H9 (cell line): ENCODE measurements around the gene HAGHL. TPM values are rescaled to one million over a fixed set of nuclear protein-coding genes. Genes with fewer than 3 reads are reported as not detected.

Experiments
- DNase-seq: peaks from one replicate; pipeline ENCODE4 v3.0.0-alpha.2; 2017
- H2AFZ ChIP-seq: one replicate; pipeline ENCODE4 v1.6.1; 2013; ENCODE audit warnings: mild to moderate bottlenecking, low read length, control low read depth, moderate library complexity
- H2AK5ac ChIP-seq: 2 replicates; pipeline ENCODE4 v1.6.1; 2013; ENCODE audit warnings: low read length, control low read depth, mixed read lengths; ENCODE audit not compliant: insufficient read length
- H2BK120ac ChIP-seq: one replicate; pipeline ENCODE4 v1.6.1; 2013; ENCODE audit warnings: low read depth, mild to moderate bottlenecking, low read length, control low read depth, inconsistent platforms; ENCODE audit not compliant: poor library complexity, severe bottlenecking
- H2BK12ac ChIP-seq: 2 replicates; pipeline ENCODE4 v1.6.1; 2013; ENCODE audit warnings: low read length, control low read depth, mixed read lengths, low read depth; ENCODE audit not compliant: insufficient read length
- H2BK15ac ChIP-seq: 2 replicates; pipeline ENCODE4 v1.6.1; 2013; ENCODE audit warnings: low read depth, low read length, control low read depth
- H2BK20ac ChIP-seq: one replicate; pipeline ENCODE4 v1.6.1; 2013; ENCODE audit warnings: low read depth, mild to moderate bottlenecking, low read length, control low read depth, inconsistent platforms; ENCODE audit not compliant: poor library complexity, severe bottlenecking
- H2BK5ac ChIP-seq: 2 replicates; pipeline ENCODE4 v1.6.1; 2013; ENCODE audit warnings: low read length, control low read depth, mixed read lengths; ENCODE audit not compliant: insufficient read length
- H3K14ac ChIP-seq: 2 replicates; pipeline ENCODE4 v1.6.1; 2013; ENCODE audit warnings: low read length, control low read depth; ENCODE audit not compliant: insufficient read depth
- H3K18ac ChIP-seq: 2 replicates; pipeline ENCODE4 v1.6.1; 2013; ENCODE audit warnings: low read depth, mild to moderate bottlenecking, mixed read lengths, low read length, control low read depth; ENCODE audit not compliant: insufficient read length
- H3K23ac ChIP-seq: 2 replicates; pipeline ENCODE4 v1.6.1; 2013; ENCODE audit warnings: low read length, control low read depth, mixed read lengths, low read depth; ENCODE audit not compliant: insufficient read length
- H3K23me2 ChIP-seq: 2 replicates; pipeline ENCODE4 v1.6.1; 2013; ENCODE audit warnings: low read depth, mild to moderate bottlenecking, mixed read lengths, low read length, control low read depth; ENCODE audit not compliant: insufficient read length, poor library complexity, severe bottlenecking
- H3K27ac ChIP-seq: 2 replicates; pipeline ENCODE4 v1.5.1; 2013; ENCODE audit warnings: low read length, control low read depth, mixed read lengths, low read depth; ENCODE audit not compliant: insufficient read length
- H3K27me3 ChIP-seq: 2 replicates; pipeline ENCODE4 v1.6.1; 2013; ENCODE audit warnings: low read length, control low read depth, inconsistent platforms; ENCODE audit not compliant: insufficient read depth
- H3K4ac ChIP-seq: 2 replicates; pipeline ENCODE4 v1.6.1; 2013; ENCODE audit warnings: low read depth, mild to moderate bottlenecking, control low read depth, inconsistent platforms, low read length, moderate library complexity
- H3K4me1 ChIP-seq: 2 replicates; pipeline ENCODE4 v1.6.1; 2013; ENCODE audit warnings: low read length, control low read depth, inconsistent platforms; ENCODE audit not compliant: insufficient read depth
- H3K4me2 ChIP-seq: 2 replicates; pipeline ENCODE4 v1.6.1; 2013; ENCODE audit warnings: low read length, control low read depth, mixed read lengths; ENCODE audit not compliant: insufficient read length, insufficient read depth
- H3K56ac ChIP-seq: 2 replicates; pipeline ENCODE4 v1.6.1; 2013; ENCODE audit warnings: low read depth, mild to moderate bottlenecking, mixed read lengths, low read length, control low read depth; ENCODE audit not compliant: insufficient read length
- H3K79me1 ChIP-seq: 2 replicates; pipeline ENCODE4 v1.6.1; 2013; ENCODE audit warnings: low read depth, mild to moderate bottlenecking, moderate library complexity, low read length, control low read depth, inconsistent platforms; ENCODE audit not compliant: insufficient read depth, poor library complexity, severe bottlenecking
- H3K79me2 ChIP-seq: 2 replicates; pipeline ENCODE4 v1.6.1; 2013; ENCODE audit warnings: low read length, control low read depth, inconsistent platforms; ENCODE audit not compliant: insufficient read depth
- H3K9ac ChIP-seq: 2 replicates; pipeline ENCODE4 v1.6.1; 2013; ENCODE audit warnings: low read length, control low read depth, mixed read lengths; ENCODE audit not compliant: insufficient read length; ENCODE audit errors: extremely low read depth
- H3K9me3 ChIP-seq: one replicate; pipeline ENCODE4 v1.6.1; 2013; ENCODE audit warnings: low read depth, low read length, inconsistent platforms; ENCODE audit not compliant: control insufficient read depth
- H3T11ph ChIP-seq: one replicate; pipeline ENCODE4 v1.6.1; 2013; ENCODE audit warnings: mild to moderate bottlenecking, low read length, control low read depth, inconsistent platforms
- H4K20me1 ChIP-seq: one replicate; pipeline ENCODE4 v1.6.1; 2013; ENCODE audit not compliant: control insufficient read depth, insufficient read length, insufficient read depth
- H4K5ac ChIP-seq: 2 replicates; pipeline ENCODE4 v1.6.1; 2013; ENCODE audit warnings: low read depth, mild to moderate bottlenecking, mixed read lengths, low read length, control low read depth; ENCODE audit not compliant: insufficient read length
- H4K8ac ChIP-seq: replicated peaks from 2 replicates; pipeline ENCODE4 v1.6.1; 2013; ENCODE audit warnings: low read length, control low read depth, mixed read lengths, low read depth; ENCODE audit not compliant: insufficient read length
- H4K91ac ChIP-seq: 2 replicates; pipeline ENCODE4 v1.6.1; 2013; ENCODE audit warnings: low read depth, mild to moderate bottlenecking, moderate library complexity, mixed read lengths, low read length, control low read depth; ENCODE audit not compliant: insufficient read length
- H3K27ac Mint-ChIP-seq, 3 experiments: 2 replicates in 2 of 3; 3 replicates in 1 of 3; pipeline ENCODE4 v1.8.0; 2020 to 2021; ENCODE audit warnings: mixed read lengths in 3 of 3, mild to moderate bottlenecking in 1 of 3, moderate library complexity in 1 of 3
- H3K27me3 Mint-ChIP-seq: 2 replicates; pipeline ENCODE4 v1.8.0; 2021; ENCODE audit warnings: low read depth, mild to moderate bottlenecking, moderate library complexity, mixed read lengths
- H3K36me3 Mint-ChIP-seq, 3 experiments: 2 replicates in 2 of 3; 3 replicates in 1 of 3; pipeline ENCODE4 v1.8.0; 2020 to 2021; ENCODE audit warnings: low read depth in 3 of 3, mixed read lengths in 3 of 3; ENCODE audit not compliant: insufficient read depth in 1 of 3
- H3K4me1 Mint-ChIP-seq, 2 experiments: 2 replicates each; pipeline ENCODE4 v1.8.0; 2020; ENCODE audit warnings: mixed read lengths in 2 of 2
- H3K4me3 Mint-ChIP-seq, 2 experiments: 2 replicates in 1 of 2; 3 replicates in 1 of 2; pipeline ENCODE4 v1.8.0; 2020 to 2021; ENCODE audit warnings: mild to moderate bottlenecking in 2 of 2, mixed read lengths in 2 of 2, moderate library complexity in 1 of 2
- H3K9me3 Mint-ChIP-seq, 2 experiments: 2 replicates in 1 of 2; 3 replicates in 1 of 2; pipeline ENCODE4 v1.8.0; 2020; ENCODE audit warnings: mild to moderate bottlenecking in 2 of 2, mixed read lengths in 2 of 2, moderate library complexity in 1 of 2
- WGBS: extraction: QIAGEN DNeasy Blood & Tissue Kit; methylation state at CpG from one replicate; pipeline ENCODE4 v1.1.7; 2013; ENCODE audit warnings: missing lambda C conversion rate, low lambda C conversion rate, mixed read lengths; ENCODE audit not compliant: insufficient read length; ENCODE audit errors: extremely low coverage; 5-methylcytosine and 5-hydroxymethylcytosine counted together
- total RNA-seq: library from RNA; stranded (reverse); gene quantifications from 2 replicates; pipeline ENCODE4 v1.2.1, GENCODE V29; 2021
- TF ChIP-seq, protein P1 (sequence below): fragments of 200-600 bp; sonication (generic); conservative IDR thresholded peaks from 3 replicates; pipeline ENCODE4 v1.8.0; 2021; ENCODE audit warnings: antibody characterized with exemption, mild to moderate bottlenecking

Gene HAGHL
- total RNA-seq, 1 experiment from 2014 or later: 25.2 TPM

GRCh38 chr16:709566-710499 is 17.1 kb upstream of the HAGHL start:
- Histone ChIP-seq H2BK120ac (no peak overlapping the region), H2AFZ (no peak overlapping the region), H2AK5ac (no peak overlapping the region), H4K5ac (no peak overlapping the region), H4K20me1 (no peaks in the 10 kb centered on the region), H3K23ac (no peak overlapping the region), H4K8ac (no peak overlapping the region), H3K79me2 (no peaks in the 10 kb centered on the region), H3K18ac (peak overlapping the region; percentile 68), H3K4ac (no peak overlapping the region; the same call in 1 of the 2 replicates), H4K91ac (no peak overlapping the region), H3K9me3 (no peaks in the 10 kb centered on the region), H3K9ac (no peak overlapping the region), H3K23me2 (peaks cover 4% of the 10 kb centered on the region), H3K27ac (no peak overlapping the region), H3K56ac (no peak overlapping the region), H3K4me1 (no peaks in the 10 kb centered on the region), H3T11ph (no peak overlapping the region), H2BK15ac (no peak overlapping the region), H2BK12ac (no peak overlapping the region), H3K14ac (peak overlapping the region; percentile 43; the same call in 1 of the 2 replicates), H2BK5ac (no peak overlapping the region), H3K27me3 (peaks cover 21% of the 10 kb centered on the region; the same call in 1 of the 2 replicates), H2BK20ac (no peak overlapping the region), H3K79me1 (no peaks in the 10 kb centered on the region), H3K4me2 (no peak overlapping the region)
- Mint-ChIP-seq H3K4me3 (no peak overlapping the region), H3K9me3 (peaks cover 0 to 2% of the 10 kb centered on the region in 2 experiments; a peak in 2 of 5 replicates), H3K36me3 (no peaks in the 10 kb centered on the region), H3K27ac (no peak overlapping the region), H3K27me3 (peaks cover 78% of the 10 kb centered on the region), H3K4me1 (peaks cover 3 to 10% of the 10 kb centered on the region in 2 experiments; a peak in 3 of 4 replicates)
- no CpG with 5 or more reads among the region's 30 CpGs for WGBS
- peak; percentile 50 for DNase-seq
- TF ChIP-seq, protein P1, sequence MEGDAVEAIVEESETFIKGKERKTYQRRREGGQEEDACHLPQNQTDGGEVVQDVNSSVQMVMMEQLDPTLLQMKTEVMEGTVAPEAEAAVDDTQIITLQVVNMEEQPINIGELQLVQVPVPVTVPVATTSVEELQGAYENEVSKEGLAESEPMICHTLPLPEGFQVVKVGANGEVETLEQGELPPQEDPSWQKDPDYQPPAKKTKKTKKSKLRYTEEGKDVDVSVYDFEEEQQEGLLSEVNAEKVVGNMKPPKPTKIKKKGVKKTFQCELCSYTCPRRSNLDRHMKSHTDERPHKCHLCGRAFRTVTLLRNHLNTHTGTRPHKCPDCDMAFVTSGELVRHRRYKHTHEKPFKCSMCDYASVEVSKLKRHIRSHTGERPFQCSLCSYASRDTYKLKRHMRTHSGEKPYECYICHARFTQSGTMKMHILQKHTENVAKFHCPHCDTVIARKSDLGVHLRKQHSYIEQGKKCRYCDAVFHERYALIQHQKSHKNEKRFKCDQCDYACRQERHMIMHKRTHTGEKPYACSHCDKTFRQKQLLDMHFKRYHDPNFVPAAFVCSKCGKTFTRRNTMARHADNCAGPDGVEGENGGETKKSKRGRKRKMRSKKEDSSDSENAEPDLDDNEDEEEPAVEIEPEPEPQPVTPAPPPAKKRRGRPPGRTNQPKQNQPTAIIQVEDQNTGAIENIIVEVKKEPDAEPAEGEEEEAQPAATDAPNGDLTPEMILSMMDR: no peak
